ENCODE results near the gene TRMU.

GRCh38 chr22:46397514-46397913 lies 62.0 kb downstream of the TRMU start:
- TF ChIP-seq CTCF (IDR thresholded peaks at IDR 0.05 in 8 of 11, conservative IDR thresholded peaks at IDR 0.05 in 3 of 11): no peak
- no peak for TF ChIP-seq POLR2AphosphoS5 (IDR thresholded peaks at IDR 0.05)
- no peak for TF ChIP-seq POLR2A (IDR thresholded peaks at IDR 0.05)
